Retinal pigment epithelial cell (primary cell): Measurements from ENCODE around the gene INPP4B.

Experiments
- DNase-seq: peaks from one replicate; pipeline ENCODE4 v3.0.0-alpha.2; 2010; ENCODE audit warnings: low read depth
- H3K4me3 ChIP-seq: 2 replicates; pipeline ENCODE4 v1.5.1; 2011; ENCODE audit warnings: mild to moderate bottlenecking, low read length, control low read depth, moderate library complexity
- CTCF ChIP-seq: conservative IDR thresholded peaks from 2 replicates; pipeline ENCODE4 v1.5.1; 2011; ENCODE audit warnings: low read depth, low read length, control low read depth, inconsistent platforms

Gene INPP4B

GRCh38 chr4:142009751-142010150 lies 836.4 kb downstream of the INPP4B start:
- no peak for TF ChIP-seq CTCF
- DNase-seq: no peak
- no peak overlapping the region for H3K4me3 ChIP-seq

DNA sequence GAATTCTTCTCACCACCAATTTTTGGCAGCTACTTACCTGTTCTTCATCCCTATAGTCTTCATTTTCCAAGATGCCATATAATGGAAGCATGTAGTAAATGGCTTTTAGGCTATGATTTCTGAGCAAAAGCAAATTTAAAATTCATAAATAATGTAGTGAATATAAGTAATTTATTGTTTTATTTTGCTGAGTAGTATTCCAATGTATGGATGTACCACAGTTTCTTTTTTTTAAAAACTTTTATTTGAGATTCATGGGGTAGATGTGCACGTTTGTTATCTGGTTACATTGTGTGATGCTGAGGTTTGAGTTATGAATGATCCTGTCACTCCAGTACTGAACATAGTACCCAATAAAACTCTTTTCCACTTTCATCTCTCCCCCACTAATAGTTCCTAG lies 840.6 kb downstream of the INPP4B start:
- TF ChIP-seq CTCF: no peak
- no peak overlapping the region for H3K4me3 ChIP-seq
- DNase-seq: no peak

GRCh38 chr4:141999446-142000143 lies 846.5 kb downstream of the INPP4B start:
- no peak for TF ChIP-seq CTCF
- H3K4me3 ChIP-seq: no peak overlapping the region
- DNase-seq: no peak

GRCh38 chr4:141995056-141995455 lies 851.0 kb downstream of the INPP4B start:
- no peak for TF ChIP-seq CTCF
- no peak overlapping the region for H3K4me3 ChIP-seq
- DNase-seq: no peak

DNA sequence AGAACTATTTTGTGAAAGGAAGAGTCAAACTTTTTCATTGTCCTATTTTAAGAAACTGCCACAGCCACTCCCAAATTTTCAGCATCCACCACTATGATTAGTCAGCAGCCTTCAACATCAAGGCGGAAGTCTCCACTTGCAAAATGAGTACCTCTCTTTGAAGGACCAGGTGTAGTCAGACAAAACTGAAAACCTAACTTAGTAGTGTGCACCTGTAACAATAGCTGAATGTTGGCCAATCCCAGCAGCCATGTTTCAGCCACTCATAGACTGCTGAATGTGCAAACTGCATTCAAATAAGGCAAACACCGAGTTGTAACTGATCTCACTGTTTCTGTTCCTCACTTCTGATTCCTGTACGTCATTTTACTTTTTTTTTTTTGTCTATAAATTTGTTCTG lies 868.7 kb downstream of the INPP4B start:
- H3K4me3 ChIP-seq: no peak overlapping the region
- TF ChIP-seq CTCF: no peak
- DNase-seq: no peak
